Endothelial cell (in vitro differentiated cells): ENCODE results near the gene CHCHD3. TPM values are rescaled to one million over a fixed set of nuclear protein-coding genes. Genes with fewer than 3 reads are reported as not detected.
A peak's percentile ranks its signal among the peaks of the same experiment; 100 is the strongest.

Experiments
- DNase-seq: peaks from one replicate; pipeline ENCODE4 v3.0.0; 2021; ENCODE audit warnings: low spot score
- H3K27ac Mint-ChIP-seq: one replicate; pipeline ENCODE4 v1.8.0; 2021; ENCODE audit warnings: mixed read lengths, inconsistent platforms; ENCODE audit not compliant: unreplicated experiment
- H3K27me3 Mint-ChIP-seq: one replicate; pipeline ENCODE4 v1.8.0; 2021; ENCODE audit warnings: mild to moderate bottlenecking, moderate library complexity, mixed read lengths, inconsistent platforms; ENCODE audit not compliant: unreplicated experiment
- H3K36me3 Mint-ChIP-seq: one replicate; pipeline ENCODE4 v1.8.0; 2021; ENCODE audit warnings: mild to moderate bottlenecking, low read depth, mixed read lengths, inconsistent platforms; ENCODE audit not compliant: unreplicated experiment
- H3K4me1 Mint-ChIP-seq: one replicate; pipeline ENCODE4 v1.8.0; 2021; ENCODE audit warnings: mild to moderate bottlenecking, mixed read lengths, inconsistent platforms; ENCODE audit not compliant: unreplicated experiment
- H3K4me3 Mint-ChIP-seq: one replicate; pipeline ENCODE4 v1.8.0; 2021; ENCODE audit warnings: mild to moderate bottlenecking, mixed read lengths, inconsistent platforms; ENCODE audit not compliant: unreplicated experiment
- H3K9me3 Mint-ChIP-seq: one replicate; pipeline ENCODE4 v1.8.0; 2021; ENCODE audit warnings: mixed read lengths, inconsistent platforms; ENCODE audit not compliant: unreplicated experiment
- CTCF ChIP-seq: fragments of 200-600 bp; sonication (generic); IDR thresholded peaks from one replicate; pipeline ENCODE4 v1.5.0; 2021; ENCODE audit warnings: antibody characterized with exemption; ENCODE audit not compliant: unreplicated experiment
- total RNA-seq: library from RNA; stranded (reverse); fragmentation: NEBNext Ultra II Directional; extraction: Animal tissue kit (Norgen Biotek cat#: 25700); gene quantifications from one replicate; pipeline ENCODE4 v1.2.1, GENCODE V29; 2021; ENCODE audit not compliant: unreplicated experiment

CHCHD3 gene
- total RNA-seq, 1 donor from 2014 or later: 55.6 TPM

GRCh38 chr7:132872034-132872433 lies 209.9 kb downstream of the CHCHD3 start:
- H3K4me1 Mint-ChIP-seq: no peaks in the 10 kb centered on the region
- DNase-seq: no peak
- H3K36me3 Mint-ChIP-seq: no peaks in the 10 kb centered on the region
- H3K4me3 Mint-ChIP-seq: no peak overlapping the region
- TF ChIP-seq CTCF: no peak
- no peaks in the 10 kb centered on the region for H3K9me3 Mint-ChIP-seq
- no peak overlapping the region for H3K27ac Mint-ChIP-seq
- peaks cover 3% of the 10 kb centered on the region for H3K27me3 Mint-ChIP-seq

GRCh38 chr7:132871419-132871818 lies 210.5 kb downstream of the CHCHD3 start:
- Mint-ChIP-seq H3K36me3 (no peaks in the 10 kb centered on the region), H3K27me3 (peaks cover 3% of the 10 kb centered on the region), H3K9me3 (no peaks in the 10 kb centered on the region), H3K4me1 (peaks cover 3% of the 10 kb centered on the region), H3K4me3 (no peak overlapping the region), H3K27ac (no peak overlapping the region)
- no peak for TF ChIP-seq CTCF
- DNase-seq: no peak

- no peak for TF ChIP-seq CTCF
- DNase-seq: no peak
- Mint-ChIP-seq H3K27me3 (peaks cover 5% of the 10 kb centered on the region), H3K27ac (no peak overlapping the region), H3K36me3 (no peaks in the 10 kb centered on the region), H3K4me3 (no peak overlapping the region), H3K4me1 (peaks cover 21% of the 10 kb centered on the region), H3K9me3 (no peaks in the 10 kb centered on the region)
Measured at GRCh38 chr7:132869166-132869861, 212.6 kb downstream of the CHCHD3 start.

GRCh38 chr7:132866551-132866950 lies 215.3 kb downstream of the CHCHD3 start:
- Mint-ChIP-seq H3K4me3 (no peak overlapping the region), H3K27me3 (peaks cover 5% of the 10 kb centered on the region), H3K36me3 (no peaks in the 10 kb centered on the region), H3K4me1 (peaks cover 21% of the 10 kb centered on the region), H3K9me3 (no peaks in the 10 kb centered on the region), H3K27ac (peak overlapping the region; percentile 96)
- no peak for DNase-seq
- TF ChIP-seq CTCF: no peak

- H3K9me3 Mint-ChIP-seq: no peaks in the 10 kb centered on the region
- peaks cover 7% of the 10 kb centered on the region for H3K27me3 Mint-ChIP-seq
- no peak for DNase-seq
- peaks cover 23% of the 10 kb centered on the region for H3K4me1 Mint-ChIP-seq
- no peak for TF ChIP-seq CTCF
- H3K4me3 Mint-ChIP-seq: no peak overlapping the region
- H3K27ac Mint-ChIP-seq: peak overlapping the region; percentile 96
- H3K36me3 Mint-ChIP-seq: no peaks in the 10 kb centered on the region
Measured at GRCh38 chr7:132866144-132866531, 215.8 kb downstream of the CHCHD3 start.
